GM12865 (cell line): ENCODE data around the gene RASA1.

Source experiments
- DNase-seq: peaks from one replicate; pipeline ENCODE4 v3.0.0; 2010; ENCODE audit warnings: low read depth
- H3K4me3 ChIP-seq: 2 replicates; pipeline ENCODE4 v1.5.1; 2011; ENCODE audit warnings: mild to moderate bottlenecking, low read depth, low read length, control low read depth
- CTCF ChIP-seq: IDR thresholded peaks from 2 replicates; pipeline ENCODE4 v1.5.1; 2011; ENCODE audit warnings: low read length, control low read depth, low read depth, inconsistent platforms; ENCODE audit not compliant: insufficient read depth; ENCODE audit errors: missing control alignments

RASA1 gene

GRCh38 chr5:87405472-87406155 is 137.9 kb downstream of the RASA1 start:
- no peak overlapping the region for H3K4me3 ChIP-seq
- TF ChIP-seq CTCF = no peak
- no peak for DNase-seq

GRCh38 chr5:87408204-87408603 is 140.5 kb downstream of the RASA1 start:
- DNase-seq = no peak
- TF ChIP-seq CTCF = no peak

GRCh38 chr5:87410931-87411330 is 143.2 kb downstream of the RASA1 start:
- H3K4me3 ChIP-seq = peak overlapping the region; percentile 84; the same call in 1 of the 2 replicates
- DNase-seq = no peak
- no peak for TF ChIP-seq CTCF

More at GRCh38 chr5:87408204-87408603, 140.5 kb downstream of the RASA1 start:
- H3K4me3 ChIP-seq = no peak overlapping the region

GRCh38 chr5:87411586-87411972 is 143.9 kb downstream of the RASA1 start:
- no peak for DNase-seq
- TF ChIP-seq CTCF = no peak
- peak overlapping the region; percentile 84 for H3K4me3 ChIP-seq

GRCh38 chr5:87411973-87412629 is 144.4 kb downstream of the RASA1 start:
- peak; percentile 34 for DNase-seq
- TF ChIP-seq CTCF = no peak
- peak overlapping the region; percentile 84 for H3K4me3 ChIP-seq

GRCh38 chr5:87412630-87413342 is 145.1 kb downstream of the RASA1 start, which contains the start of gene CCNH:
TSS of gene CCNH (minus strand) at chr5:87412930. CDS start at chr5:87412794, 136 bp downstream.
- peak; percentile 98 for DNase-seq

More at GRCh38 chr5:87412630-87413342, 145.1 kb downstream of the RASA1 start, which contains the start of gene CCNH:
- no peak for TF ChIP-seq CTCF
- peak within 1 kb of the TSS; percentile 84 for H3K4me3 ChIP-seq
